ENCODE measurements around the gene KIAA0513. TPM values are rescaled to one million over a fixed set of nuclear protein-coding genes. Genes with fewer than 3 reads are reported as not detected.

The KIAA0513 gene
- total and polyA plus RNA-seq, 11 donors: 4.5 to 14.0 (median 9.1) TPM

DNA sequence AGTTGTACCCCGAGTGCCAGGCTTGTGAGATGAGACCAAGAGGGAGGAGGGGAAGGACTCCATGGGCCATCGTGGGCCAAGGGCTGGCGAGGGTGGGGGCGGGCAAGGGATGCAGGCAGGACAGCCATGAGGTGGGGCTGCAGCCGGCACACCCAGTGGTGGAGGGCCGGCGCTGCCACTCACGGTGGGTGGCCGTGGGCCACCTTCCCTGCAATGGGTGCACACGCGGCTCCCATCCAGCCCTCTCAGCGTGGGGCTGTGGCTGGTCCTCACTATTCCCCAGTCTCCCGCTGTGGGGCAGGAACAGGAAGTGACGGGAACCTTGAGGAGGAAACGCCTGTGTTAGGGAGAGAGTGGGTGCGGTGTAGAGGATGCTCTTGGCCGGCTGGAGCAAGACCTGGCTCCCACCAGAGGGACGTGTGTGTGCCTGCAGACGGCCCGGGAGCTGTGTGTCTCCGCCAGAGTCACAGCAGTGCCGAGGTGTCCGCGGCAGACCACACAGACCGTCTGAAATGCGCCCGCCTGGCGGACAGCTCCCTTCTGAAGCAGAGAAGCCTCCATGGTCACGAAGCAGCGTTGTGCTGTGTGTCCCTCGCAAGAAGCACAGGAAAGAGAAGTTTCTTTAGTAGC, 61.1 kb downstream of the KIAA0513 start:
- no peak for TF ChIP-seq POLR2A (IDR thresholded peaks at IDR 0.05)
- TF ChIP-seq, protein P1, sequence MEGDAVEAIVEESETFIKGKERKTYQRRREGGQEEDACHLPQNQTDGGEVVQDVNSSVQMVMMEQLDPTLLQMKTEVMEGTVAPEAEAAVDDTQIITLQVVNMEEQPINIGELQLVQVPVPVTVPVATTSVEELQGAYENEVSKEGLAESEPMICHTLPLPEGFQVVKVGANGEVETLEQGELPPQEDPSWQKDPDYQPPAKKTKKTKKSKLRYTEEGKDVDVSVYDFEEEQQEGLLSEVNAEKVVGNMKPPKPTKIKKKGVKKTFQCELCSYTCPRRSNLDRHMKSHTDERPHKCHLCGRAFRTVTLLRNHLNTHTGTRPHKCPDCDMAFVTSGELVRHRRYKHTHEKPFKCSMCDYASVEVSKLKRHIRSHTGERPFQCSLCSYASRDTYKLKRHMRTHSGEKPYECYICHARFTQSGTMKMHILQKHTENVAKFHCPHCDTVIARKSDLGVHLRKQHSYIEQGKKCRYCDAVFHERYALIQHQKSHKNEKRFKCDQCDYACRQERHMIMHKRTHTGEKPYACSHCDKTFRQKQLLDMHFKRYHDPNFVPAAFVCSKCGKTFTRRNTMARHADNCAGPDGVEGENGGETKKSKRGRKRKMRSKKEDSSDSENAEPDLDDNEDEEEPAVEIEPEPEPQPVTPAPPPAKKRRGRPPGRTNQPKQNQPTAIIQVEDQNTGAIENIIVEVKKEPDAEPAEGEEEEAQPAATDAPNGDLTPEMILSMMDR (IDR thresholded peaks at IDR 0.05): no peak
- Histone ChIP-seq H3K4me1 (peaks cover 0 to 30% (median 13%) of the 10 kb centered on the region in 12 donors), H3K9me3 (no peaks in the 10 kb centered on the region), H3K36me3 (peaks cover 0 to 22% (median 0%) of the 10 kb centered on the region in 9 donors), H3K27me3 (peaks cover 0 to 2% (median 0%) of the 10 kb centered on the region in 9 donors), H3K4me3 (no peak overlapping the region), H3K27ac (no peak overlapping the region)
- 77 to 87% (median 80%) methylated on average over 22 to 31 of the region's 31 CpGs for WGBS, 4 donors
- intact Hi-C loops (cut with DNase I): loop anchor here in 7 of 10 donors (5.0 to 10.0 kb wide), 6 partner anchors 61 to 334 kb away; partner anchors contain the start of genes KIAA0513 (in 1 of the 7) and ZDHHC7 (in 1 of the 7)
- DNase-seq: no peak
- ATAC-seq: peak in 1 of 4 donors; percentile 19

DNA sequence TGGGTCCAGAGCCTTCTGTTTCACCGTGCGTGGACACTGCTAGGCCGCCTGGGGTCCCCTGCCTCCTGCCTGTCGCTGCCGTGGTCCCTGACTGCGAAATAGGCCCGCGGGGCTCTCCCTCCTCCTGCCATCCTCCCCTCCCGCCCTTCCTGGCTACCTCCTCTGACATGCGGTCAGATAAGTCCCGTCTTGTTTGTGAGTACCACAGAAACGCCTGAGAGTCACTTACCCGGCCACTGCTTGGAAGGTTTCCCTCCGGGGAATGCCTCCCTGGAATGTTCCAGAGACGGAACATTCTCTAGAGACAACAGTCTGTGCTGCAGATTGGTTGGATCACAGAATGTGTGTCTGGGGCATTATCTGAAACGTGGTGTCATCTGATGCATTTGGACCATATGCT, 61.9 kb downstream of the KIAA0513 start:
- DNase-seq: peak in 1 of 5 donors; percentile 42
- Histone ChIP-seq H3K36me3 (peaks cover 0 to 22% (median 0%) of the 10 kb centered on the region in 9 donors), H3K9me3 (no peaks in the 10 kb centered on the region), H3K4me3 (no peak overlapping the region), H3K4me1 (peaks cover 0 to 30% (median 13%) of the 10 kb centered on the region in 12 donors), H3K27me3 (peaks cover 0 to 7% (median 0%) of the 10 kb centered on the region in 9 donors), H3K27ac (peak overlapping the region in 1 of 12 donors; percentile 13)
- intact Hi-C loops (cut with DNase I): loop anchor here in 7 of 10 donors (5.0 to 10.0 kb wide), 6 partner anchors 62 to 335 kb away; partner anchors contain the start of genes KIAA0513 (in 1 of the 7) and ZDHHC7 (in 1 of the 7)
- TF ChIP-seq, protein P1 (IDR thresholded peaks at IDR 0.05): no peak
- no peak for TF ChIP-seq POLR2A (IDR thresholded peaks at IDR 0.05)
- ATAC-seq: peak in 3 of 4 donors; percentile 11 to 33 (median 28)
- WGBS, 4 donors: 13 to 58% (median 52%) methylated on average over 1 to 16 of the region's 16 CpGs

DNA sequence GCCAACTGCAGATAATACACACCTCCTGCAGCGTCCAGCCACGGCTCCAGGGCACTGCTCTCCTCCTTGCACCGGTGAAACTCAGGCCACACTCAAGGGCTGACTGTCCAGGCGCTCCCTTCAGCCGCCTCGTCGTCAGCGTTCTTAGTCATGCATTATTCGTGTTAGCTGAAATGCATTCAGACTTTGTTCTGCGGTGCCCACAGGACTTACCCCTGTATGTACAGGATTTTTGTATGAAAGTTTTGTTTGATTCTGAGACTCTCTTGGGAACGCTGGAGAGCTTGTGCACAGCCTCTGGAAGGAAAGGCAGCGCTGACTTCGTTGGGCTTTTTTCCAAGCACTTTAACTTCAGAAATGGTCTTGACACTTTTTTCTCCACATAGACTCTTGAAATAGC, 62.6 kb downstream of the KIAA0513 start:
- H3K36me3 ChIP-seq: peaks cover 0 to 22% (median 0%) of the 10 kb centered on the region in 9 donors
- 72 to 79% (median 76%) methylated on average over 11 to 13 of the region's 13 CpGs for WGBS, 4 donors

More for the DNA sequence above, 62.6 kb downstream of the KIAA0513 start:
- no peaks in the 10 kb centered on the region for H3K9me3 ChIP-seq
- DNase-seq (peak in 1 of 5 donors; percentile 33), ATAC-seq (peak in 1 of 4 donors; percentile 2)
- no peak for TF ChIP-seq POLR2A (IDR thresholded peaks at IDR 0.05)
- TF ChIP-seq, protein P1 (IDR thresholded peaks at IDR 0.05): no peak
- H3K27me3 ChIP-seq: peaks cover 0 to 8% (median 0%) of the 10 kb centered on the region in 9 donors
- H3K4me3 ChIP-seq: no peak overlapping the region
- intact Hi-C loops (cut with DNase I): no loop called here
- H3K27ac ChIP-seq: no peak overlapping the region
- H3K4me1 ChIP-seq: peaks cover 0 to 30% (median 13%) of the 10 kb centered on the region in 12 donors

Measured in heart left ventricle (tissue), 16 donors.